ENCODE data around the gene DDX1. TPM values are rescaled to one million over a fixed set of nuclear protein-coding genes. Genes with fewer than 3 reads are reported as not detected.

DDX1 gene
- total RNA-seq, 4 donors from 2014 or later = 63.0 to 85.6 (median 75.2) TPM

- intact Hi-C loops (cut with DNase I) = no loop called here
- WGBS, 2 donors = 95 to 96% methylated on average over 7 of the region's 7 CpGs
- Histone ChIP-seq H3K27me3 (no peaks in the 10 kb centered on the region), H3K9me3 (no peaks in the 10 kb centered on the region), H3K36me3 (no peaks in the 10 kb centered on the region), H3K27ac (no peak overlapping the region), H3K4me1 (no peaks in the 10 kb centered on the region), H3K4me3 (replicated peaks in 1 of 3) (no peak overlapping the region)
- TF ChIP-seq POLR2A (IDR thresholded peaks at IDR 0.05) = no peak
- TF ChIP-seq CTCF (IDR thresholded peaks at IDR 0.05) = no peak
- DNase-seq = no peak
These were observed 63.6 kb downstream of the DDX1 start for GRCh38 chr2:15655123-15655887.

GRCh38 chr2:15656090-15656489 lies 64.4 kb downstream of the DDX1 start:
- intact Hi-C loops (cut with DNase I) = no loop called here
- TF ChIP-seq CTCF (IDR thresholded peaks at IDR 0.05) (no peak), POLR2A (IDR thresholded peaks at IDR 0.05) (no peak)
- DNase-seq = no peak
- H3K4me1 ChIP-seq = no peaks in the 10 kb centered on the region
- H3K36me3 ChIP-seq = no peaks in the 10 kb centered on the region
- no peaks in the 10 kb centered on the region for H3K9me3 ChIP-seq
- no peak overlapping the region for H3K4me3 ChIP-seq (replicated peaks in 1 of 3)
- no peak overlapping the region for H3K27ac ChIP-seq
- 91 to 95% methylated on average over 8 of the region's 8 CpGs for WGBS, 2 donors
- H3K27me3 ChIP-seq = no peaks in the 10 kb centered on the region

- DNase-seq = no peak
- TF ChIP-seq CTCF (IDR thresholded peaks at IDR 0.05) (no peak), POLR2A (IDR thresholded peaks at IDR 0.05) (no peak)
- no peak overlapping the region for H3K27ac ChIP-seq
- no peak overlapping the region for H3K4me3 ChIP-seq (replicated peaks in 1 of 3)
- H3K27me3 ChIP-seq = no peaks in the 10 kb centered on the region
- H3K4me1 ChIP-seq = no peaks in the 10 kb centered on the region
- intact Hi-C loops (cut with DNase I) = no loop called here
- WGBS, 2 donors = 85 to 96% methylated on average over 9 of the region's 9 CpGs
- H3K36me3 ChIP-seq = no peaks in the 10 kb centered on the region
- no peaks in the 10 kb centered on the region for H3K9me3 ChIP-seq
These were observed 66.1 kb downstream of the DDX1 start for GRCh38 chr2:15657759-15658158.

GRCh38 chr2:15658911-15659310 lies 67.2 kb downstream of the DDX1 start:
- no peaks in the 10 kb centered on the region for H3K9me3 ChIP-seq
- no peaks in the 10 kb centered on the region for H3K36me3 ChIP-seq
- DNase-seq = no peak
- no peak overlapping the region for H3K27ac ChIP-seq
- H3K4me3 ChIP-seq (replicated peaks in 1 of 3) = no peak overlapping the region
- TF ChIP-seq POLR2A (IDR thresholded peaks at IDR 0.05) = no peak
- TF ChIP-seq CTCF (IDR thresholded peaks at IDR 0.05) = no peak
- intact Hi-C loops (cut with DNase I) = no loop called here
- 92 to 93% methylated on average over 4 of the region's 4 CpGs for WGBS, 2 donors
- no peaks in the 10 kb centered on the region for H3K27me3 ChIP-seq
- no peaks in the 10 kb centered on the region for H3K4me1 ChIP-seq

GRCh38 chr2:15660491-15661294 lies 69.0 kb downstream of the DDX1 start:
- Histone ChIP-seq H3K4me3 (replicated peaks in 1 of 3) (no peak overlapping the region), H3K4me1 (no peaks in the 10 kb centered on the region), H3K9me3 (no peaks in the 10 kb centered on the region), H3K27ac (no peak overlapping the region), H3K27me3 (no peaks in the 10 kb centered on the region), H3K36me3 (no peaks in the 10 kb centered on the region)
- intact Hi-C loops (cut with DNase I) = no loop called here
- 80 to 81% methylated on average over 6 of the region's 6 CpGs for WGBS, 2 donors
- TF ChIP-seq POLR2A (IDR thresholded peaks at IDR 0.05) = no peak
- no peak for TF ChIP-seq CTCF (IDR thresholded peaks at IDR 0.05)
- no peak for DNase-seq
